ENCODE data around the gene DPP4.
"Not testable (repeated sequence)": the region's sequence is repeated elsewhere in the genome, so short reads cannot be mapped to it uniquely, and the experiment has no call there.

DPP4 gene

GRCh38 chr2:162053808-162054155, 20.2 kb downstream of the DPP4 start:
- no peak for DNase-seq

- DNase-seq: no peak
Observed at GRCh38 chr2:162053066-162053807, 20.8 kb downstream of the DPP4 start.

GRCh38 chr2:162050513-162050961, 23.5 kb downstream of the DPP4 start:
- no peak for DNase-seq

- not testable (repeated sequence) for DNase-seq
Observed at GRCh38 chr2:162049089-162049488, 24.9 kb downstream of the DPP4 start.

- no peak for DNase-seq
Observed at GRCh38 chr2:162044586-162044985, 29.4 kb downstream of the DPP4 start.

GRCh38 chr2:162043132-162043531, 30.9 kb downstream of the DPP4 start:
- DNase-seq: no peak

GRCh38 chr2:162041485-162041884, 32.5 kb downstream of the DPP4 start:
- DNase-seq: no peak

GRCh38 chr2:162038725-162039124, 35.3 kb downstream of the DPP4 start:
- no peak for DNase-seq

GRCh38 chr2:162037886-162038285, 36.1 kb downstream of the DPP4 start:
- no peak for DNase-seq

- no peak for DNase-seq
Observed at GRCh38 chr2:162037028-162037795, 36.8 kb downstream of the DPP4 start.

- DNase-seq: no peak
Observed at GRCh38 chr2:162035981-162036380, 38.0 kb downstream of the DPP4 start.

- no peak for DNase-seq
Observed at GRCh38 chr2:162030363-162031190, 43.4 kb downstream of the DPP4 start.

GRCh38 chr2:162029287-162029901, 44.6 kb downstream of the DPP4 start:
- DNase-seq: no peak

GRCh38 chr2:162028511-162028910, 45.5 kb downstream of the DPP4 start:
- no peak for DNase-seq

GRCh38 chr2:162025121-162025911, 48.7 kb downstream of the DPP4 start:
- DNase-seq: no peak

GRCh38 chr2:162022290-162022945, 51.6 kb downstream of the DPP4 start:
- no peak for DNase-seq

- DNase-seq: no peak
Observed at GRCh38 chr2:162021516-162022058, 52.4 kb downstream of the DPP4 start.

- DNase-seq: no peak
Observed at GRCh38 chr2:162018530-162018929, 55.5 kb downstream of the DPP4 start.

- no peak for DNase-seq
Observed at GRCh38 chr2:162017233-162017632, 56.8 kb downstream of the DPP4 start.

- no peak for DNase-seq
Observed at GRCh38 chr2:162016080-162016479, 57.9 kb downstream of the DPP4 start.

- no peak for DNase-seq
Observed at GRCh38 chr2:162014751-162015150, 59.3 kb downstream of the DPP4 start.

All from NCI-H2107 (cell line).